RWPE2 (cell line): ENCODE data around the gene LAMTOR3.

Experiments
- ATAC-seq: fragments of 200-7000 bp; cut with Tn5 transposase; 3 replicates; pipeline ENCODE4 v1.9.1; 2021; ENCODE audit warnings: low read depth
- DNase-seq: peaks from one replicate; pipeline ENCODE4 v3.0.0-alpha.2; 2020; ENCODE audit warnings: low spot score
- H3K27ac ChIP-seq: fragments of 450-650 bp; 2 replicates; pipeline ENCODE4 v1.5.1; 2017; ENCODE audit warnings: mild to moderate bottlenecking; ENCODE audit not compliant: poor library complexity, severe bottlenecking
- H3K27me3 ChIP-seq: fragments of 250-450 bp; sonication (Bioruptor Pico); 2 replicates; pipeline ENCODE4 v1.5.1; 2021; ENCODE audit warnings: mild to moderate bottlenecking, moderate library complexity; ENCODE audit not compliant: insufficient read depth, poor library complexity, severe bottlenecking
- H3K36me3 ChIP-seq: fragments of 250-450 bp; sonication (Bioruptor Pico); 2 replicates; pipeline ENCODE4 v1.5.1; 2020; ENCODE audit warnings: low read depth, mild to moderate bottlenecking, moderate library complexity
- H3K4me1 ChIP-seq: fragments of 250-450 bp; sonication (Bioruptor Pico); 2 replicates; pipeline ENCODE4 v1.5.1; 2021; ENCODE audit warnings: mild to moderate bottlenecking, moderate library complexity; ENCODE audit not compliant: insufficient read depth, poor library complexity, severe bottlenecking
- H3K4me3 ChIP-seq: fragments of 250-450 bp; sonication (Bioruptor Pico); 2 replicates; pipeline ENCODE4 v1.5.1; 2021; ENCODE audit warnings: mild to moderate bottlenecking, moderate library complexity; ENCODE audit not compliant: severe bottlenecking
- H3K9me3 ChIP-seq: fragments of 250-450 bp; sonication (Bioruptor Pico); 2 replicates; pipeline ENCODE4 v1.5.1; 2021; ENCODE audit warnings: mild to moderate bottlenecking, moderate library complexity; ENCODE audit not compliant: severe bottlenecking
- TF ChIP-seq, protein P1 (sequence below): fragments of 450-650 bp; IDR thresholded peaks from one replicate; pipeline ENCODE4 v1.5.1; 2017; ENCODE audit warnings: mild to moderate bottlenecking, moderate library complexity; ENCODE audit not compliant: poor library complexity, severe bottlenecking

LAMTOR3 gene

DNA sequence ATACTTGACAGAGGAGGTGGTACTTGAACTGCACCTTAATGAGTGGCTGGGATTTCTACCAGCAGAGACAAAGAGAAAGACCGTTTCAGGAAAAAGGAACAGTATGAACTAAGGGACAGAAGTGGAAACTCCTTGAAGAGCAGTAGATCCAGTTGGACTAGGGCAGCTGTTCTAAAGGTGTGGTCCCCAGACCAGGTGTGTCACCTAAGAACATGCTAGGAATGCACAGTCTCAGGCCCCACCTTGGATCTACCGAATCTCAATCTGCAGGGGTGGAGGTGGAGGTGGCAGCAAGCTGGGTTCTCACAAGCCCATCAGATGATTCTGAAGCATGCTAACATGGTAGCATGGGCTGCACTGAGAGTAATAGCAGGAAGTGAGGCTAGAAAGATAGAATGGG is 55.3 kb downstream of the LAMTOR3 start:
- Histone ChIP-seq H3K4me1 (no peaks in the 10 kb centered on the region), H3K36me3 (peaks cover 29% of the 10 kb centered on the region), H3K4me3 (no peak overlapping the region), H3K27ac (no peak overlapping the region), H3K9me3 (no peaks in the 10 kb centered on the region), H3K27me3 (no peaks in the 10 kb centered on the region)
- ATAC-seq = no peak
- TF ChIP-seq, protein P1, sequence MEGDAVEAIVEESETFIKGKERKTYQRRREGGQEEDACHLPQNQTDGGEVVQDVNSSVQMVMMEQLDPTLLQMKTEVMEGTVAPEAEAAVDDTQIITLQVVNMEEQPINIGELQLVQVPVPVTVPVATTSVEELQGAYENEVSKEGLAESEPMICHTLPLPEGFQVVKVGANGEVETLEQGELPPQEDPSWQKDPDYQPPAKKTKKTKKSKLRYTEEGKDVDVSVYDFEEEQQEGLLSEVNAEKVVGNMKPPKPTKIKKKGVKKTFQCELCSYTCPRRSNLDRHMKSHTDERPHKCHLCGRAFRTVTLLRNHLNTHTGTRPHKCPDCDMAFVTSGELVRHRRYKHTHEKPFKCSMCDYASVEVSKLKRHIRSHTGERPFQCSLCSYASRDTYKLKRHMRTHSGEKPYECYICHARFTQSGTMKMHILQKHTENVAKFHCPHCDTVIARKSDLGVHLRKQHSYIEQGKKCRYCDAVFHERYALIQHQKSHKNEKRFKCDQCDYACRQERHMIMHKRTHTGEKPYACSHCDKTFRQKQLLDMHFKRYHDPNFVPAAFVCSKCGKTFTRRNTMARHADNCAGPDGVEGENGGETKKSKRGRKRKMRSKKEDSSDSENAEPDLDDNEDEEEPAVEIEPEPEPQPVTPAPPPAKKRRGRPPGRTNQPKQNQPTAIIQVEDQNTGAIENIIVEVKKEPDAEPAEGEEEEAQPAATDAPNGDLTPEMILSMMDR = no peak
- no peak for DNase-seq

DNA sequence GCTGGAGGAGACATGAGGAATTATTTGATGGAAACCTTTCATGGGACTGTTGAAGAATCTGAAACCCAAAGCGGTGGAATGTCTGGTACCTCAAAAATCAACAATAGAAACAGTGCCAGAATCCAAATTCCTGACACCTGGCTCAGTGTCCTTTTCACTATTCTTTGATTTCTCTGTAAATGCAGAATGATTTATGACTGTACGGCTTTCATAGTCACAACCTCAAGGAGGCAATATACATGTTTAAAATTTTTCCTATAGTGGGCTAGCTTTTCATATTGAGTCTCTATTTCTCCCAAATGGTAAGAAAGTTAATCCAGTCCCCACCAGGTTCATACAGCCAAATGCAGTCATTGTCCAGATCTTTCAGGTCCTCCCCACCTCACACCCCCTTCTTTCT is 58.3 kb downstream of the LAMTOR3 start:
- no peak overlapping the region for H3K4me3 ChIP-seq
- DNase-seq (no peak), ATAC-seq (no peak)
- H3K4me1 ChIP-seq = peaks cover 9% of the 10 kb centered on the region
- no peaks in the 10 kb centered on the region for H3K9me3 ChIP-seq
- no peaks in the 10 kb centered on the region for H3K27me3 ChIP-seq
- H3K27ac ChIP-seq = no peak overlapping the region
- peaks cover 34% of the 10 kb centered on the region for H3K36me3 ChIP-seq
- TF ChIP-seq, protein P1 = no peak

DNA sequence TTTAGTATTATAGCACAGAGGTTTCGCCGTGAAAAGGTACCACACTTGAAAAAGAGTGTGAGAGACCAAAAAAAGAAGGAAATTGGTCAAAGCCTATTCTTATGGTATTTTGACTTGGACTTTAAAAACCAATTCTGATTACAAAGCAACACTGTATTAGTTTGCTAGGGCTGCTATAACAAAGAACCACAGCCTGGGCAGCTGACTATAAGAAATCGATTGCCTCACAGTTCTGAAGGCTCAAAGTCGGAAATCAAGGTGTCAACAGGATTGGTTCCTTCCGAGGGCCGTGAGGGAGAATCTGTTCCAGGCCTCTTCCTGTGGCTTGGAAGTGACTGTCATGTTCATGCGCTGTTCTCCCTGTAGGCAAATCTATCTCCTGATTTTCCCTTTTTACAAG is 59.7 kb downstream of the LAMTOR3 start:
- TF ChIP-seq, protein P1 = no peak
- peaks cover 24% of the 10 kb centered on the region for H3K36me3 ChIP-seq
- no peak for ATAC-seq

DNA sequence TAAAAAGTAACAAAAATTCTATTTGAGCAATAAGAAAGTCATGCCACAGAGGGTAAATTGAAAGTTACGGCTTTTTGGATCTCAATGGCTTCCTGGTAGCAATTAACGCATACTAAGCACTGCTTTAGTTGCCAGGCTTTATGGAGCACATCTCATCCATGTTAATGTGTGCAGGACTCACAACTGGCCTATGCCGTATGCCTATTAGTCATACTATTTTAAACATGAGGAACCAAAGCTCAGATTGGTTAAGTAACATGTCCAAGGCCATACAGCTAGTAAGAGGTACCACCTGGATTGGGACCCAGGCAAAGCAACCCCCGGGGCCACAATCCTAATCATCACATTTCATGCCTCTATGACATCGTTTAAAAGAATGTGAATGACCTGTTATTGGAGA is 60.5 kb downstream of the LAMTOR3 start:
- H3K27ac ChIP-seq = no peak overlapping the region
- no peaks in the 10 kb centered on the region for H3K27me3 ChIP-seq
- peaks cover 15% of the 10 kb centered on the region for H3K4me1 ChIP-seq
- ATAC-seq = no peak
- H3K36me3 ChIP-seq = peaks cover 24% of the 10 kb centered on the region
- no peaks in the 10 kb centered on the region for H3K9me3 ChIP-seq
- TF ChIP-seq, protein P1 = no peak
- no peak for DNase-seq
- no peak overlapping the region for H3K4me3 ChIP-seq

More for the DNA sequence above, 59.7 kb downstream of the LAMTOR3 start:
- no peak overlapping the region for H3K27ac ChIP-seq
- DNase-seq = no peak
- H3K4me1 ChIP-seq = peaks cover 9% of the 10 kb centered on the region
- H3K9me3 ChIP-seq = no peaks in the 10 kb centered on the region
- no peaks in the 10 kb centered on the region for H3K27me3 ChIP-seq
- H3K4me3 ChIP-seq = no peak overlapping the region

DNA sequence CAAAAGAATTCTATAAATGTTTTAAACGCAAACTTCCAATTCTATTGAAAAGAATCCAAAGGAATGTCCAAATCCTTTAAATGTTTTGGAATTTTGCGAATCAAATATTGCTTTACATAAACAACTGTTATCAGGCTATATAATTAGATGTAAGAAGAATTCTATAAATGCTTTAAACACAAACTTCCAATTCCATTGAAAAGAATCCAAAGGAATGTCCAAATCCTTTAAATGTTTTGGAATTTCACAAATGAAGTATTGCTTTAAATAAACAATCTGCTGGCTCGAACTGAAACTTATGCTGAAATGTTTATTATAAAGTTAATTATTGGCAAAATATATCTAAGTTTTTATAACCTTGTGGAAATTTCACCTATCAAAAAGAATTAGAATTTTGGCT is 61.5 kb downstream of the LAMTOR3 start:
- H3K27ac ChIP-seq = no peak overlapping the region
- DNase-seq (no peak), ATAC-seq (no peak)
- no peak overlapping the region for H3K4me3 ChIP-seq
- no peaks in the 10 kb centered on the region for H3K27me3 ChIP-seq
- H3K36me3 ChIP-seq = peaks cover 18% of the 10 kb centered on the region
- peaks cover 25% of the 10 kb centered on the region for H3K4me1 ChIP-seq
- TF ChIP-seq, protein P1 = no peak
- H3K9me3 ChIP-seq = no peaks in the 10 kb centered on the region
